Mesenchymal stem cell (in vitro differentiated cells and primary cell): ENCODE results near the gene PTPRN.
A peak's percentile ranks its signal among the peaks of the same experiment; 100 is the strongest.

ENCODE experiments used
- DNase-seq: peaks from one replicate; pipeline ENCODE4 v3.0.0-alpha.2; 2013
- H2AFZ ChIP-seq: one replicate; pipeline ENCODE4 v1.6.1; 2013; ENCODE audit warnings: low read depth, mild to moderate bottlenecking, control low read depth, inconsistent platforms, low read length, moderate library complexity
- H2AK5ac ChIP-seq: 2 replicates; pipeline ENCODE4 v1.6.1; 2013; ENCODE audit warnings: low read length, moderate library complexity, mild to moderate bottlenecking, inconsistent platforms; ENCODE audit not compliant: severe bottlenecking
- H2BK120ac ChIP-seq: one replicate; pipeline ENCODE4 v1.6.1; 2013; ENCODE audit warnings: low read depth, mild to moderate bottlenecking, inconsistent platforms, low read length, moderate library complexity
- H2BK12ac ChIP-seq, 2 experiments: one replicate each; pipeline ENCODE4 v1.6.1; 2013; ENCODE audit warnings: inconsistent platforms in 2 of 2, low read length in 2 of 2, mild to moderate bottlenecking in 2 of 2, moderate library complexity in 2 of 2, control low read depth in 1 of 2
- H2BK15ac ChIP-seq: one replicate; pipeline ENCODE4 v1.6.1; 2013; ENCODE audit warnings: mild to moderate bottlenecking, low read depth, inconsistent platforms; ENCODE audit not compliant: poor library complexity, severe bottlenecking
- H2BK5ac ChIP-seq: 2 replicates; pipeline ENCODE4 v1.6.1; 2013; ENCODE audit warnings: low read depth, mild to moderate bottlenecking, low read length, control low read depth, inconsistent platforms; ENCODE audit not compliant: poor library complexity, severe bottlenecking
- H3K14ac ChIP-seq, 2 experiments: one replicate each; pipeline ENCODE4 v1.6.1; 2013; ENCODE audit warnings: inconsistent platforms in 2 of 2, low read length in 2 of 2, control low read depth in 1 of 2, mild to moderate bottlenecking in 1 of 2, moderate library complexity in 1 of 2
- H3K18ac ChIP-seq, 2 experiments: one replicate each; pipeline ENCODE4 v1.6.1; 2013; ENCODE audit warnings: inconsistent platforms in 2 of 2, low read length in 2 of 2, control low read depth in 1 of 2, low read depth in 1 of 2, mild to moderate bottlenecking in 1 of 2
- H3K23ac ChIP-seq, 2 experiments: one replicate each; pipeline ENCODE4 v1.6.1; 2013; ENCODE audit warnings: inconsistent platforms in 2 of 2, low read length in 2 of 2, mild to moderate bottlenecking in 2 of 2, moderate library complexity in 2 of 2, control low read depth in 1 of 2
- H3K27ac ChIP-seq: 2 replicates; pipeline ENCODE4 v1.5.1; 2013; ENCODE audit warnings: mild to moderate bottlenecking, moderate library complexity, low read length, control low read depth, inconsistent platforms; ENCODE audit not compliant: poor library complexity, severe bottlenecking
- H3K27me3 ChIP-seq, 2 experiments: 2 replicates each; pipeline versions ENCODE4 v1.6.1 to v1.7.0; 2013; ENCODE audit warnings: low read length in 2 of 2, mild to moderate bottlenecking in 2 of 2, moderate library complexity in 2 of 2, control low read depth in 1 of 2, inconsistent platforms in 1 of 2; ENCODE audit not compliant: control insufficient read depth in 1 of 2, insufficient read depth in 1 of 2
- H3K36me3 ChIP-seq, 2 experiments: 2 replicates each; pipeline versions ENCODE4 v1.6.1 to v1.7.0; 2013; ENCODE audit warnings: low read length in 2 of 2, control low read depth in 1 of 2, inconsistent platforms in 1 of 2, low read depth in 1 of 2, mild to moderate bottlenecking in 1 of 2; ENCODE audit not compliant: insufficient read depth in 2 of 2, control insufficient read depth in 1 of 2
- H3K4ac ChIP-seq, 2 experiments: one replicate each; pipeline ENCODE4 v1.6.1; 2013; ENCODE audit warnings: inconsistent platforms in 2 of 2, low read length in 2 of 2, mild to moderate bottlenecking in 2 of 2, moderate library complexity in 2 of 2, control low read depth in 1 of 2, low read depth in 1 of 2
- H3K4me1 ChIP-seq: 2 replicates; pipeline ENCODE4 v1.6.1; 2013; ENCODE audit warnings: low read depth, low read length, control low read depth; ENCODE audit not compliant: control insufficient read depth, insufficient read depth
- H3K4me2 ChIP-seq: 2 replicates; pipeline ENCODE4 v1.6.1; 2013; ENCODE audit warnings: low read length, mild to moderate bottlenecking, inconsistent platforms; ENCODE audit not compliant: poor library complexity, severe bottlenecking
- H3K4me3 ChIP-seq, 2 experiments: 2 replicates each; pipeline versions ENCODE4 v1.5.1 to v1.7.0; 2013; ENCODE audit warnings: low read length in 2 of 2, mild to moderate bottlenecking in 2 of 2, control low read depth in 1 of 2, low read depth in 1 of 2; ENCODE audit not compliant: insufficient read depth in 1 of 2
- H3K79me1 ChIP-seq: replicated peaks from 2 replicates; pipeline ENCODE4 v1.6.1; 2013; ENCODE audit warnings: mild to moderate bottlenecking, control low read depth, low read length, inconsistent platforms; ENCODE audit not compliant: poor library complexity, severe bottlenecking
- H3K9ac ChIP-seq: 2 replicates; pipeline ENCODE4 v1.7.0; 2013; ENCODE audit warnings: mild to moderate bottlenecking, low read length, moderate library complexity
- H3K9me3 ChIP-seq: 2 replicates; pipeline ENCODE4 v1.7.0; 2013; ENCODE audit warnings: mild to moderate bottlenecking, low read length; ENCODE audit not compliant: control insufficient read depth
- H4K8ac ChIP-seq: one replicate; pipeline ENCODE4 v1.6.1; 2013; ENCODE audit warnings: inconsistent platforms, mild to moderate bottlenecking, low read length, moderate library complexity
- H4K91ac ChIP-seq: one replicate; pipeline ENCODE4 v1.6.1; 2013; ENCODE audit warnings: mild to moderate bottlenecking, low read length, inconsistent platforms
- WGBS: methylation state at CpG from one replicate; pipeline ENCODE4 v1.1.7; 2013; ENCODE audit warnings: mixed read lengths; 5-methylcytosine and 5-hydroxymethylcytosine counted together

Gene PTPRN

GRCh38 chr2:219285894-219286425 is 23.2 kb downstream of the PTPRN start:
- no peak overlapping the region for H2BK5ac ChIP-seq
- H3K36me3 ChIP-seq, result peaks cover 47 to 52% of the 10 kb centered on the region in 2 experiments
- H3K18ac ChIP-seq, result no peak overlapping the region
- H2AFZ ChIP-seq, result no peak overlapping the region
- H3K4me1 ChIP-seq, result peaks cover 23% of the 10 kb centered on the region
- 68% methylated on average over 13 of the region's 17 CpGs for WGBS
- H3K4me2 ChIP-seq, result no peak overlapping the region
- peaks cover 11% of the 10 kb centered on the region for H3K79me1 ChIP-seq
- no peak overlapping the region for H3K27ac ChIP-seq
- H4K8ac ChIP-seq, result no peak overlapping the region
- no peak overlapping the region for H2BK12ac ChIP-seq
- no peak overlapping the region for H3K23ac ChIP-seq
- H4K91ac ChIP-seq, result no peak overlapping the region
- no peaks in the 10 kb centered on the region for H3K9me3 ChIP-seq
- no peak overlapping the region for H2BK15ac ChIP-seq
- H3K4me3 ChIP-seq, result peak overlapping the region in 1 of 2 experiments; percentile 56
- H3K14ac ChIP-seq, result no peak overlapping the region
- DNase-seq, result no peak
- H3K4ac ChIP-seq, result no peak overlapping the region
- no peak overlapping the region for H2AK5ac ChIP-seq
- H3K27me3 ChIP-seq, result no peaks in the 10 kb centered on the region
- peak overlapping the region; percentile 74 for H3K9ac ChIP-seq
- H2BK120ac ChIP-seq, result no peak overlapping the region

DNA sequence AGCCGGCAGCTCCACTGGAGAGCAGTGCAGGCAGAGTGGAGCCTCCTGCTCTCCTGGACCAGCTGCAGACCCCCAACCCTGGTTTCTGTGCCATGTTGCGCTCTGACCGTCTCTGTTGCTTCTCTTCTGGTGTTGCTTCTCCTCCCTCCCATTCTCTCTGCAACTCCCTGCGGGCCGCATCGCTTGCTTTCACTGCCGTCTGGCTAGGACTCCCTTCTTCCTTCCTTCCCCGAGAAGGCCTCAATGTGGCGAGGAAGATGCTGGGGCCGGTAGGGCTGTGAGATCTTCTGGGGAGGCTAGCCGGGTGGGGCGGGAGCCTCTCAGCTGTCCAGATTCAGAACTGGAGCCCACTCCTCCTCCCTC is 23.8 kb downstream of the PTPRN start:
- no peak overlapping the region for H2BK15ac ChIP-seq
- H2AFZ ChIP-seq, result no peak overlapping the region
- H2AK5ac ChIP-seq, result no peak overlapping the region
- H3K27ac ChIP-seq, result no peak overlapping the region
- H3K4ac ChIP-seq, result no peak overlapping the region
- no peaks in the 10 kb centered on the region for H3K9me3 ChIP-seq
- 91% methylated on average over 7 of the region's 12 CpGs for WGBS
- H3K27me3 ChIP-seq, result no peaks in the 10 kb centered on the region
- H3K14ac ChIP-seq, result no peak overlapping the region
- no peak overlapping the region for H3K18ac ChIP-seq
- H3K4me1 ChIP-seq, result peaks cover 28% of the 10 kb centered on the region
- H2BK5ac ChIP-seq, result no peak overlapping the region
- H4K91ac ChIP-seq, result no peak overlapping the region
- peak overlapping the region in 1 of 2 experiments; percentile 56 for H3K4me3 ChIP-seq
- no peak overlapping the region for H4K8ac ChIP-seq
- no peak overlapping the region for H2BK12ac ChIP-seq
- peak overlapping the region; percentile 74 for H3K9ac ChIP-seq
- H2BK120ac ChIP-seq, result no peak overlapping the region
- H3K79me1 ChIP-seq, result peaks cover 12% of the 10 kb centered on the region
- no peak for DNase-seq
- no peak overlapping the region for H3K23ac ChIP-seq
- no peak overlapping the region for H3K4me2 ChIP-seq
- peaks cover 53 to 58% of the 10 kb centered on the region in 2 experiments for H3K36me3 ChIP-seq

- Histone ChIP-seq H2AK5ac (no peak overlapping the region), H2BK5ac (no peak overlapping the region), H2BK15ac (no peak overlapping the region), H3K23ac (no peak overlapping the region), H3K27ac (no peak overlapping the region), H3K14ac (no peak overlapping the region), H3K4me3 (no peak overlapping the region), H3K36me3 (peaks cover 55 to 62% of the 10 kb centered on the region in 2 experiments), H3K4me2 (no peak overlapping the region), H4K91ac (no peak overlapping the region), H3K9me3 (no peaks in the 10 kb centered on the region), H2BK120ac (no peak overlapping the region), H2AFZ (no peak overlapping the region), H3K9ac (peak overlapping the region; percentile 74), H2BK12ac (no peak overlapping the region), H3K4ac (no peak overlapping the region), H3K18ac (no peak overlapping the region), H4K8ac (no peak overlapping the region), H3K79me1 (peaks cover 18% of the 10 kb centered on the region), H3K27me3 (no peaks in the 10 kb centered on the region), H3K4me1 (peaks cover 30% of the 10 kb centered on the region)
- DNase-seq, result no peak
- WGBS, result 99% methylated on average over 16 of the region's 16 CpGs
These were observed 24.5 kb downstream of the PTPRN start for GRCh38 chr2:219284501-219285372.

GRCh38 chr2:219282943-219283581 is 26.1 kb downstream of the PTPRN start:
- H4K8ac ChIP-seq, result no peak overlapping the region
- no peak overlapping the region for H3K4me3 ChIP-seq
- H3K27me3 ChIP-seq, result no peaks in the 10 kb centered on the region
- H3K4ac ChIP-seq, result no peak overlapping the region
- peaks cover 20% of the 10 kb centered on the region for H3K79me1 ChIP-seq
- H2BK5ac ChIP-seq, result no peak overlapping the region
- H2AK5ac ChIP-seq, result no peak overlapping the region
- H3K9me3 ChIP-seq, result no peaks in the 10 kb centered on the region
- H2BK15ac ChIP-seq, result no peak overlapping the region
- no peak overlapping the region for H3K23ac ChIP-seq
- DNase-seq, result no peak
- no peak overlapping the region for H2BK120ac ChIP-seq
- 93% methylated on average over 14 of the region's 17 CpGs for WGBS
- H2AFZ ChIP-seq, result no peak overlapping the region
- no peak overlapping the region for H4K91ac ChIP-seq
- H3K4me1 ChIP-seq, result peaks cover 30% of the 10 kb centered on the region
- no peak overlapping the region for H3K14ac ChIP-seq
- no peak overlapping the region for H3K18ac ChIP-seq
- no peak overlapping the region for H3K9ac ChIP-seq
- H3K36me3 ChIP-seq, result peaks cover 55 to 62% of the 10 kb centered on the region in 2 experiments
- no peak overlapping the region for H3K27ac ChIP-seq
- no peak overlapping the region for H2BK12ac ChIP-seq
- no peak overlapping the region for H3K4me2 ChIP-seq
